ENCODE data around the gene ALDH8A1.

The ALDH8A1 gene

GRCh38 chr6:134911547-134911946 lies 38.4 kb downstream of the ALDH8A1 start:
- Histone ChIP-seq H4K20me1 (ENCODE audit: control insufficient read depth, insufficient read depth, low read depth, low read length) (no peaks in the 10 kb centered on the region), H3K79me2 (ENCODE audit: control insufficient read depth, low read length) (no peaks in the 10 kb centered on the region), H3F3A (ENCODE audit: control insufficient read depth, insufficient read depth) (no peaks in the 10 kb centered on the region), H3K4me2 (ENCODE audit: low read length) (no peak overlapping the region), H3K9me3 (ENCODE audit: control insufficient read depth, insufficient read depth, low read length) (no peaks in the 10 kb centered on the region), H3K9me2 (replicated peaks; ENCODE audit: control insufficient read depth, low read length) (no peaks in the 10 kb centered on the region), H3K27ac (ENCODE audit: low read depth, low read length) (no peak overlapping the region), H3K27me3 (ENCODE audit: control insufficient read depth, low read length) (peaks cover 3% of the 10 kb centered on the region), H3K4me1 (ENCODE audit: control insufficient read depth, low read length) (no peaks in the 10 kb centered on the region), H3K36me3 (ENCODE audit: control insufficient read depth, low read length) (no peaks in the 10 kb centered on the region), H3K4me3 (ENCODE audit: low read length) (no peak overlapping the region)
- no peak for TF ChIP-seq EZH2phosphoT487 (IDR thresholded peaks at IDR 0.05; ENCODE audit: borderline replicate concordance, low read length)
- no peak for TF ChIP-seq CTCF (IDR thresholded peaks at IDR 0.05; ENCODE audit: low read depth, low read length, poor library complexity, severe bottlenecking)

GRCh38 chr6:134910593-134910935 lies 39.3 kb downstream of the ALDH8A1 start:
- Histone ChIP-seq H3K27me3 (ENCODE audit: control insufficient read depth, low read length) (no peaks in the 10 kb centered on the region; the same call in 1 of the 2 replicates), H4K20me1 (ENCODE audit: control insufficient read depth, insufficient read depth, low read depth, low read length) (no peaks in the 10 kb centered on the region), H3F3A (ENCODE audit: control insufficient read depth, insufficient read depth) (no peaks in the 10 kb centered on the region), H3K9me2 (replicated peaks; ENCODE audit: control insufficient read depth, low read length) (no peaks in the 10 kb centered on the region), H3K9me3 (ENCODE audit: control insufficient read depth, insufficient read depth, low read length) (no peaks in the 10 kb centered on the region), H3K4me1 (ENCODE audit: control insufficient read depth, low read length) (no peaks in the 10 kb centered on the region), H3K36me3 (ENCODE audit: control insufficient read depth, low read length) (no peaks in the 10 kb centered on the region), H3K27ac (ENCODE audit: low read depth, low read length) (no peak overlapping the region), H3K4me2 (ENCODE audit: low read length) (no peak overlapping the region), H3K79me2 (ENCODE audit: control insufficient read depth, low read length) (no peaks in the 10 kb centered on the region), H3K4me3 (ENCODE audit: low read length) (no peak overlapping the region)
- TF ChIP-seq EZH2phosphoT487 (IDR thresholded peaks at IDR 0.05; ENCODE audit: borderline replicate concordance, low read length): no peak
- TF ChIP-seq CTCF (IDR thresholded peaks at IDR 0.05; ENCODE audit: low read depth, low read length, poor library complexity, severe bottlenecking): no peak

GRCh38 chr6:134909701-134910592 lies 40.0 kb downstream of the ALDH8A1 start:
- Histone ChIP-seq H3K27me3 (ENCODE audit: control insufficient read depth, low read length) (no peaks in the 10 kb centered on the region; the same call in 1 of the 2 replicates), H3K4me3 (ENCODE audit: low read length) (no peak overlapping the region), H3K36me3 (ENCODE audit: control insufficient read depth, low read length) (no peaks in the 10 kb centered on the region), H3K9me2 (replicated peaks; ENCODE audit: control insufficient read depth, low read length) (no peaks in the 10 kb centered on the region), H4K20me1 (ENCODE audit: control insufficient read depth, insufficient read depth, low read depth, low read length) (no peaks in the 10 kb centered on the region), H3K9me3 (ENCODE audit: control insufficient read depth, insufficient read depth, low read length) (no peaks in the 10 kb centered on the region), H3K4me1 (ENCODE audit: control insufficient read depth, low read length) (no peaks in the 10 kb centered on the region), H3F3A (ENCODE audit: control insufficient read depth, insufficient read depth) (no peaks in the 10 kb centered on the region), H3K79me2 (ENCODE audit: control insufficient read depth, low read length) (no peaks in the 10 kb centered on the region), H3K4me2 (ENCODE audit: low read length) (no peak overlapping the region), H3K27ac (ENCODE audit: low read depth, low read length) (no peak overlapping the region)
- TF ChIP-seq EZH2phosphoT487 (IDR thresholded peaks at IDR 0.05; ENCODE audit: borderline replicate concordance, low read length) (no peak), CTCF (IDR thresholded peaks at IDR 0.05; ENCODE audit: low read depth, low read length, poor library complexity, severe bottlenecking) (no peak)

Data from DOHH2 (cell line).